Thoracic aorta (tissue), 2 donors: Measurements from ENCODE around the gene SLC4A3. TPM values are rescaled to one million over a fixed set of nuclear protein-coding genes. Genes with fewer than 3 reads are reported as not detected.

ENCODE experiments used
- ATAC-seq: fragments of 150-250 bp; one replicate; pipeline ENCODE4 v1.8.0; 2017; ENCODE audit warnings: low read depth; ENCODE audit not compliant: insufficient number of reproducible peaks, low FRiP score
- DNase-seq: peaks from one replicate; pipeline ENCODE4 v3.0.0-alpha.2; 2020; ENCODE audit warnings: low spot score
- H3K27ac ChIP-seq, 2 donors: fragments of 200-600 bp; sonication (generic); 1 replicate in 1 of 2; 2 replicates in 1 of 2; pipeline ENCODE4 v1.5.1; 2016; ENCODE audit warnings: mild to moderate bottlenecking in 2 of 2, moderate library complexity in 2 of 2
- H3K27me3 ChIP-seq: fragments of 200-600 bp; sonication (generic); replicated peaks from 2 replicates; pipeline ENCODE4 v1.6.0; 2016; ENCODE audit warnings: mild to moderate bottlenecking; ENCODE audit not compliant: insufficient read depth
- H3K36me3 ChIP-seq: fragments of 200-600 bp; sonication (generic); one replicate; pipeline ENCODE4 v1.5.1; 2016
- H3K4me1 ChIP-seq, 2 donors: fragments of 200-600 bp; sonication (generic); 1 replicate in 1 of 2; 2 replicates in 1 of 2; pipeline versions ENCODE4 v1.5.1 to v1.6.0; 2016; ENCODE audit warnings: low read depth in 2 of 2, mild to moderate bottlenecking in 1 of 2; ENCODE audit not compliant: control insufficient read depth in 1 of 2
- H3K4me3 ChIP-seq: fragments of 200-600 bp; sonication (generic); 2 replicates; pipeline ENCODE4 v1.5.1; 2016; ENCODE audit warnings: mild to moderate bottlenecking
- H3K9me3 ChIP-seq: fragments of 200-600 bp; sonication (generic); 2 replicates; pipeline ENCODE4 v1.5.1; 2016
- total RNA-seq, 2 donors: library from RNA; depleted of rRNA; stranded (reverse); fragments of >200 nt; gene quantifications; one replicate each; pipeline versions ENCODE4 v1.1.0 to v1.2.3, GENCODE V29; 2016
- TF ChIP-seq, protein P1 (sequence below): fragments of 200-600 bp; sonication (generic); IDR thresholded peaks from one replicate; pipeline ENCODE4 v1.5.1; 2019; ENCODE audit warnings: antibody characterized with exemption

The SLC4A3 gene
- total RNA-seq, 2 donors from 2014 or later: 5.6 to 6.5 TPM

- ATAC-seq (no peak), DNase-seq (no peak)
- Histone ChIP-seq H3K36me3 (peaks cover 49% of the 10 kb centered on the region), H3K27ac (no peak overlapping the region), H3K9me3 (no peaks in the 10 kb centered on the region), H3K27me3 (no peaks in the 10 kb centered on the region), H3K4me3 (no peak overlapping the region), H3K4me1 (no peaks in the 10 kb centered on the region)
- TF ChIP-seq, protein P1, sequence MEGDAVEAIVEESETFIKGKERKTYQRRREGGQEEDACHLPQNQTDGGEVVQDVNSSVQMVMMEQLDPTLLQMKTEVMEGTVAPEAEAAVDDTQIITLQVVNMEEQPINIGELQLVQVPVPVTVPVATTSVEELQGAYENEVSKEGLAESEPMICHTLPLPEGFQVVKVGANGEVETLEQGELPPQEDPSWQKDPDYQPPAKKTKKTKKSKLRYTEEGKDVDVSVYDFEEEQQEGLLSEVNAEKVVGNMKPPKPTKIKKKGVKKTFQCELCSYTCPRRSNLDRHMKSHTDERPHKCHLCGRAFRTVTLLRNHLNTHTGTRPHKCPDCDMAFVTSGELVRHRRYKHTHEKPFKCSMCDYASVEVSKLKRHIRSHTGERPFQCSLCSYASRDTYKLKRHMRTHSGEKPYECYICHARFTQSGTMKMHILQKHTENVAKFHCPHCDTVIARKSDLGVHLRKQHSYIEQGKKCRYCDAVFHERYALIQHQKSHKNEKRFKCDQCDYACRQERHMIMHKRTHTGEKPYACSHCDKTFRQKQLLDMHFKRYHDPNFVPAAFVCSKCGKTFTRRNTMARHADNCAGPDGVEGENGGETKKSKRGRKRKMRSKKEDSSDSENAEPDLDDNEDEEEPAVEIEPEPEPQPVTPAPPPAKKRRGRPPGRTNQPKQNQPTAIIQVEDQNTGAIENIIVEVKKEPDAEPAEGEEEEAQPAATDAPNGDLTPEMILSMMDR: no peak
Measured at GRCh38 chr2:219609149-219609750, 18.2 kb upstream of the SLC4A3 start.

DNA sequence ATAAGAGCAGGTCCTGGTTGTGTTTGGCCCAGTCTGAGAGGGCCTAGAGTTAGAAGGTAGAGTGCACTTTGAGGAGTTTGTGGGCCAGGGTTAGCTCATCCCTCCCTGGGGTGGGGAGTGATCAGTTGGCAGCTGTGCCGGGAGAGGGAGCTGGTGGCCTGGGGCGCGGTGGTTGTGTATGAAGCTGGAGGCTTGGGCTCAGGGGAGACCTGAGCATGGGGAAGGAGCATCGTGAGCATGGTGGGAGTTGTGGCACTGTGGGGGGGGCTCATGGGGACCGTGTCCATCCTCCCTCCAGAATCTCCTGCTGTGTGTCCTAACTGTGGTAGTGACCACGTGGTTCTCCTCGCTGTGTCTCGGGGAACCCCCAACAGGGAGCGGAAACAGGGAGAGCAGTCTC lies 16.1 kb upstream of the SLC4A3 start:
- TF ChIP-seq, protein P1: no peak
- H3K36me3 ChIP-seq: peaks cover 51% of the 10 kb centered on the region
- no peaks in the 10 kb centered on the region for H3K27me3 ChIP-seq
- no peaks in the 10 kb centered on the region for H3K9me3 ChIP-seq
- no peak overlapping the region for H3K27ac ChIP-seq
- H3K4me3 ChIP-seq: no peak overlapping the region
- ATAC-seq (no peak), DNase-seq (no peak)
- H3K4me1 ChIP-seq: no peaks in the 10 kb centered on the region

GRCh38 chr2:219611866-219612576 lies 15.4 kb upstream of the SLC4A3 start:
- Histone ChIP-seq H3K4me3 (no peak overlapping the region), H3K9me3 (no peaks in the 10 kb centered on the region), H3K4me1 (no peaks in the 10 kb centered on the region), H3K27ac (no peak overlapping the region), H3K27me3 (no peaks in the 10 kb centered on the region), H3K36me3 (peaks cover 46% of the 10 kb centered on the region)
- ATAC-seq: no peak
- TF ChIP-seq, protein P1: no peak
- no peak for DNase-seq

DNA sequence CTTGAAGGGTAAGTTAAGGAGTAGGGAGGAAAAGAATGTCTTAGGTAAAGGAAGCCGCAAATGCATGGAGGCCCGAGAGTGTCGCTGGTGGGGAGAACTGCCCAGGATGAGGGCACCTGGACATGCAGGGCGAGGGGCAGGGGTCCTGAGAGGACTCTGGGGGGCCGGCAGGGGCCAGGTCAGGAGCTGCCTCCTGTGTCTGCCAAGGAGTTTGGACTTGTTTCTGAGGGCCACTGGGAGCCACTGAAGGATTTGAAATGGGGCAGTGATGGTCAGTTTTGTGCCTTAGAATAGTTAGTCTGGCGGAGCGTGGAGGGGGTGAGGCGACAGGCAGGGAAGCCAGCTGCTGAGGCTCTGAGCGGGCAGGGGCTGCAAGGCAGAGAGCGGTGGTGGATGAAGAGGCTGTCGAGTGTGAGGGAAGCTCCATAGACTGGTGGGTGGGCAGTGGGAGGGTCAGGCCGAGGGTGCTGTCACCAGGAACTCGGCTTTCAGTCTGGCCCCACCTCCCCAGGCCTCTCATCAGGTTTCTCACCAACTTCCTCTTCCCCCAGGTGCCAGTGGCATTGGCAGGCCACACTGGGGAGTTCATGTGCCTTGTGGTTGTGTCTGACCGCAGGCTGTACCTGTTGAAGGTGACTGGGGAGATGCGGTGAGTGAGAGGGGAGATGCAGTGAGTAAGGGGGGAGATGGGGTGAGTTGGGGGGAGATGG lies 14.7 kb upstream of the SLC4A3 start:
- no peaks in the 10 kb centered on the region for H3K27me3 ChIP-seq
- H3K9me3 ChIP-seq: no peaks in the 10 kb centered on the region
- DNase-seq (no peak), ATAC-seq (no peak)
- no peak overlapping the region for H3K27ac ChIP-seq
- H3K4me1 ChIP-seq: no peaks in the 10 kb centered on the region
- H3K4me3 ChIP-seq: no peak overlapping the region
- TF ChIP-seq, protein P1: no peak
- peaks cover 39% of the 10 kb centered on the region for H3K36me3 ChIP-seq

DNA sequence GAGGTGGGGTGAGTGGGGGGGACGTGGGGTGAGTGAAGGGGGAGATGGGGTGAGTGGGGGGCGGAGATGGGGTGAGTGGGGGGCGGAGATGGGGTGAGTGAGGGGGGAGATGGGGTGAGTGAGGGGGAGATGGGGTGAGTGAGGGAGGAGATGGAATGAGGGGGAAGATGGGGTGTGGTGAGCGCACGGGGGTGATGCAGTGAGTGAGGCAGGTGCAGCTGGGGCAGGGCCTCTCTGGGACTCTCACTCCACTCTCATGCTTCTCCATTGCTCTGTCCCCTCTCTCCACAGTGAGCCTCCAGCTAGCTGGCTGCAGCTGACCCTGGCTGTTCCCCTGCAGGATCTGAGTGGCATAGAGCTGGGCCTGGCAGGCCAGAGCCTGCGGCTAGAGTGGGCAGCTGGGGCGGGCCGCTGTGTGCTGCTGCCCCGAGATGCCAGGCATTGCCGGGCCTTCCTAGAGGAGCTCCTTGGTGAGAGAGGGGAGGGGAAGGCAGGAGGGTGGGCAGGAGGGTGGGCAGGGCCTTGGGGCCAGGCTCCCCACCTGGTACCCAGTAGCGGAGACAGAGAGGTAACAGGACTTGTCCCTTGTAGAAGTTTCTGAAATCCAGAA lies 13.9 kb upstream of the SLC4A3 start:
- H3K27me3 ChIP-seq: no peaks in the 10 kb centered on the region
- H3K4me1 ChIP-seq: no peaks in the 10 kb centered on the region
- no peak overlapping the region for H3K4me3 ChIP-seq
- DNase-seq (no peak), ATAC-seq (no peak)
- no peak overlapping the region for H3K27ac ChIP-seq
- peaks cover 32% of the 10 kb centered on the region for H3K36me3 ChIP-seq
- H3K9me3 ChIP-seq: no peaks in the 10 kb centered on the region
- TF ChIP-seq, protein P1: no peak
